ENCODE data around the gene NOL8.

DNA sequence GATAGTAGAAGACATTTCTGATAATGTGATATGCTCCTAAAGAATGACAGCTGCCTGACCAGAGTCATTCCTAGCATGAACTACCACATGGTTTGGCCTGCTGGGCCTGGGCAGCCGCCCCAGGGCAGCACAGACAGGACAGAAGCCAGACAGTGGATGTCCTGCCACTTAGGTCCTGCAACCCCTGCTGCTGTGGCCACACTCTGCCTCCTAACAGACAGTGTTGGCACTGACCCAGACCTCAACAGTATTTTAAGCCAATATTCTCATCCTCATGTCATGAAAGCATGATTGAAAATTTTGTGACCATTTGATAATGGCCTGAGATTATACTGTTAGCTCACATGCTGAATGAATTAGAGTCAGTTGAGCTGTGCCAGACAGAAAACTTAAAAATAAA, 16.4 kb upstream of the NOL8 start:
- TF ChIP-seq POLR2A (IDR thresholded peaks at IDR 0.05), result no peak
- TF ChIP-seq, protein P1, sequence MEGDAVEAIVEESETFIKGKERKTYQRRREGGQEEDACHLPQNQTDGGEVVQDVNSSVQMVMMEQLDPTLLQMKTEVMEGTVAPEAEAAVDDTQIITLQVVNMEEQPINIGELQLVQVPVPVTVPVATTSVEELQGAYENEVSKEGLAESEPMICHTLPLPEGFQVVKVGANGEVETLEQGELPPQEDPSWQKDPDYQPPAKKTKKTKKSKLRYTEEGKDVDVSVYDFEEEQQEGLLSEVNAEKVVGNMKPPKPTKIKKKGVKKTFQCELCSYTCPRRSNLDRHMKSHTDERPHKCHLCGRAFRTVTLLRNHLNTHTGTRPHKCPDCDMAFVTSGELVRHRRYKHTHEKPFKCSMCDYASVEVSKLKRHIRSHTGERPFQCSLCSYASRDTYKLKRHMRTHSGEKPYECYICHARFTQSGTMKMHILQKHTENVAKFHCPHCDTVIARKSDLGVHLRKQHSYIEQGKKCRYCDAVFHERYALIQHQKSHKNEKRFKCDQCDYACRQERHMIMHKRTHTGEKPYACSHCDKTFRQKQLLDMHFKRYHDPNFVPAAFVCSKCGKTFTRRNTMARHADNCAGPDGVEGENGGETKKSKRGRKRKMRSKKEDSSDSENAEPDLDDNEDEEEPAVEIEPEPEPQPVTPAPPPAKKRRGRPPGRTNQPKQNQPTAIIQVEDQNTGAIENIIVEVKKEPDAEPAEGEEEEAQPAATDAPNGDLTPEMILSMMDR (IDR thresholded peaks at IDR 0.05), result no peak
- TF ChIP-seq POLR2AphosphoS5 (IDR thresholded peaks at IDR 0.05), result no peak
